Measurements from ENCODE around the gene TRIM8.

TRIM8 gene

DNA sequence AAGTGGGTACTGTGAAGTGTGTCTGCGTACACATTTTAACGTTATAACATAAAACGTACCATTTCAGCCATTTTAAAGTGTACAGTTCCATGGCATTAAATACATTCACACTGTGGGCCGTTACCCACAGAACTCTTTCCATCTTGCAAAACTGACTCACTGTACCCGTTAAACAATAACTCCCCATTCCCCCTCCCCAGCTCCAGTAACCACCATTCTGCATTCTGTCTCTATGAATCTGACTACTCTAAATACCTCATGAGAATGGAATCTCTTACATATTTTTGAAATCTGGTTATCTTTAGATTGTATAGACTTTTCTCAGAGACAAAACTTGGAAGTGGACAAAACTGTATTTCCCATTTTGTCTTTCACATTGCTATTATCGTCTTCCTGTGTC lies 60.6 kb downstream of the TRIM8 start:
- DNase-seq, result no peak

GRCh38 chr10:102705531-102705930 lies 61.3 kb downstream of the TRIM8 start:
- DNase-seq, result no peak
